ENCODE results near the gene TCF7L2.

TCF7L2 gene

GRCh38 chr10:113148071-113148825 is 198.2 kb downstream of the TCF7L2 start:
- no peaks in the 10 kb centered on the region for H3K27me3 ChIP-seq (ENCODE audit: low read depth, low read length)
- no peaks in the 10 kb centered on the region for H3K4me1 ChIP-seq (ENCODE audit: low read length)
- no peaks in the 10 kb centered on the region for H3K79me2 ChIP-seq (ENCODE audit: low read length)
- no peak overlapping the region for H3K4me3 ChIP-seq (ENCODE audit: low read length)
- H3K9me3 ChIP-seq (ENCODE audit: insufficient read depth, low read length) = no peaks in the 10 kb centered on the region
- no peaks in the 10 kb centered on the region for H3K36me3 ChIP-seq (replicated peaks; ENCODE audit: low read depth, low read length)
- H3K4me2 ChIP-seq (ENCODE audit: low read length) = no peak overlapping the region
- no peak overlapping the region for H3K27ac ChIP-seq (ENCODE audit: low read length)
- no peaks in the 10 kb centered on the region for H4K20me1 ChIP-seq (ENCODE audit: insufficient read depth, low read length)
- TF ChIP-seq CTCF (IDR thresholded peaks at IDR 0.05; ENCODE audit: low read depth, low read length) (no peak), EZH2phosphoT487 (IDR thresholded peaks at IDR 0.05; ENCODE audit: low read depth) (no peak)
- H3K9ac ChIP-seq (ENCODE audit: low read length) = no peak overlapping the region
- no peak overlapping the region for H2AFZ ChIP-seq (ENCODE audit: low read depth, low read length)

- no peaks in the 10 kb centered on the region for H3K4me1 ChIP-seq (ENCODE audit: low read length)
- no peak for TF ChIP-seq EZH2phosphoT487 (IDR thresholded peaks at IDR 0.05; ENCODE audit: low read depth)
- no peak for TF ChIP-seq CTCF (IDR thresholded peaks at IDR 0.05; ENCODE audit: low read depth, low read length)
- no peaks in the 10 kb centered on the region for H3K27me3 ChIP-seq (ENCODE audit: low read depth, low read length)
- no peak overlapping the region for H2AFZ ChIP-seq (ENCODE audit: low read depth, low read length)
- no peaks in the 10 kb centered on the region for H4K20me1 ChIP-seq (ENCODE audit: insufficient read depth, low read length)
- H3K36me3 ChIP-seq (replicated peaks; ENCODE audit: low read depth, low read length) = no peaks in the 10 kb centered on the region
- H3K4me3 ChIP-seq (ENCODE audit: low read length) = no peak overlapping the region
- H3K79me2 ChIP-seq (ENCODE audit: low read length) = no peaks in the 10 kb centered on the region
- H3K4me2 ChIP-seq (ENCODE audit: low read length) = no peak overlapping the region
- no peaks in the 10 kb centered on the region for H3K9me3 ChIP-seq (ENCODE audit: insufficient read depth, low read length)
- no peak overlapping the region for H3K9ac ChIP-seq (ENCODE audit: low read length)
- H3K27ac ChIP-seq (ENCODE audit: low read length) = no peak overlapping the region
Measured at GRCh38 chr10:113148901-113149300, 198.9 kb downstream of the TCF7L2 start.

DNA sequence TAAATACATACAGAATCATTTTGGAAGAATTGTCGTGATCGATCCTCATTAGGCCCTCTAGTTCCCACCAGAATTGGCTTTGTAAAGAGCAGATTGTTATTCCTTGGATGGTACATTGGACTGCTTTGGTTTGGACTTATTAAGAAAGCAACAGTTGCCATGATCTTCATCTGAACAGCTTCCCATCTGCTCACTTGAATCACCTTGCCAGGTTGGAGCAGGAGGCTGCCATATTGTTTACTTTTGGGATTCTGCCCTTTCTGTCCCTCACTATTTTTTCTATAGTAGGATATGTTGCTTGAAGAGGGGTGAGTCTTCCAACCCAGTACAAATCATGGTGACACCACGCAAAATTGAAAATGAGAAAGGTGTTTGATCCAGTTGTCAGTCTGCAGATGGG is 199.6 kb downstream of the TCF7L2 start:
- H2AFZ ChIP-seq (ENCODE audit: low read depth, low read length) = no peak overlapping the region
- TF ChIP-seq EZH2phosphoT487 (IDR thresholded peaks at IDR 0.05; ENCODE audit: low read depth) = no peak
- TF ChIP-seq CTCF (IDR thresholded peaks at IDR 0.05; ENCODE audit: low read depth, low read length) = no peak
- H3K4me3 ChIP-seq (ENCODE audit: low read length) = no peak overlapping the region
- no peaks in the 10 kb centered on the region for H3K27me3 ChIP-seq (ENCODE audit: low read depth, low read length)
- no peak overlapping the region for H3K4me2 ChIP-seq (ENCODE audit: low read length)
- H3K79me2 ChIP-seq (ENCODE audit: low read length) = no peaks in the 10 kb centered on the region
- no peak overlapping the region for H3K9ac ChIP-seq (ENCODE audit: low read length)
- no peak overlapping the region for H3K27ac ChIP-seq (ENCODE audit: low read length)
- H3K36me3 ChIP-seq (replicated peaks; ENCODE audit: low read depth, low read length) = no peaks in the 10 kb centered on the region
- H3K4me1 ChIP-seq (ENCODE audit: low read length) = no peaks in the 10 kb centered on the region
- H4K20me1 ChIP-seq (ENCODE audit: insufficient read depth, low read length) = no peaks in the 10 kb centered on the region
- H3K9me3 ChIP-seq (ENCODE audit: insufficient read depth, low read length) = no peaks in the 10 kb centered on the region

DNA sequence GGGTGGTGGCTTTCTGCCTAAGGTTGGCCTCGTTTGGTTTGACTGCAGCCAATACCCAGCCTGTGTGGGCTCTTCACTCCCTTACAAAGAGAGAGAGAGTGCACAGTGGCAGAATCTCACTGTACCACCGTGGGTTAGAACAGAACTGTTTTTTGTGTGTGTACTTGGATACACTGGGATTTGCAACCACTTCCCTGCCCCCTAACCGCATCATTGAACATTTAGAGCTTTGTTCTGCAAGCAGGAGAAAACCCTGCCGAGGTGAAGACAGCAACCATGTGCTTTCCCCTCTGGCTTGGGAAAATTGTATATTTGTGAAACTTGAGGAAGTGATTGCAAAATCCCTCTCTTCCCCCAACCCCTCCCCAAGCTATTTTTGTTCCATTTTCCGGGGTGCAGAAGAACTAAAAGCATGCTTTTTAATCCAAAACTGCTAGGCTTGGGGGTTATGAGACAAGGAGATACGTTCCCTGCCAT is 201.2 kb downstream of the TCF7L2 start:
- H3K27ac ChIP-seq (ENCODE audit: low read length) = no peak overlapping the region
- H3K4me1 ChIP-seq (ENCODE audit: low read length) = no peaks in the 10 kb centered on the region
- no peak overlapping the region for H2AFZ ChIP-seq (ENCODE audit: low read depth, low read length)
- H4K20me1 ChIP-seq (ENCODE audit: insufficient read depth, low read length) = no peaks in the 10 kb centered on the region
- H3K4me3 ChIP-seq (ENCODE audit: low read length) = no peak overlapping the region
- no peaks in the 10 kb centered on the region for H3K9me3 ChIP-seq (ENCODE audit: insufficient read depth, low read length)
- H3K4me2 ChIP-seq (ENCODE audit: low read length) = no peak overlapping the region
- no peaks in the 10 kb centered on the region for H3K79me2 ChIP-seq (ENCODE audit: low read length)
- H3K36me3 ChIP-seq (replicated peaks; ENCODE audit: low read depth, low read length) = no peaks in the 10 kb centered on the region
- TF ChIP-seq EZH2phosphoT487 (IDR thresholded peaks at IDR 0.05; ENCODE audit: low read depth) = no peak
- no peak for TF ChIP-seq CTCF (IDR thresholded peaks at IDR 0.05; ENCODE audit: low read depth, low read length)
- no peaks in the 10 kb centered on the region for H3K27me3 ChIP-seq (ENCODE audit: low read depth, low read length)
- H3K9ac ChIP-seq (ENCODE audit: low read length) = no peak overlapping the region

All from OCI-LY3 (cell line).